ENCODE data around the gene WWTR1.

Gene WWTR1

GRCh38 chr3:149563114-149563513 lies 94.7 kb downstream of the WWTR1 start:
- H3K27ac ChIP-seq (ENCODE audit: low read depth, low read length) = no peak overlapping the region
- no peaks in the 10 kb centered on the region for H3K27me3 ChIP-seq (ENCODE audit: control insufficient read depth, insufficient read depth, low read length)
- peaks cover 11% of the 10 kb centered on the region for H3K4me1 ChIP-seq (ENCODE audit: control insufficient read depth, insufficient read depth, low read length)
- H3K4me3 ChIP-seq (ENCODE audit: low read length) = no peak overlapping the region
- no peak overlapping the region for H3K9ac ChIP-seq (ENCODE audit: low read length)
- H3K36me3 ChIP-seq (ENCODE audit: control insufficient read depth, insufficient read depth, low read length) = no peaks in the 10 kb centered on the region

- peaks cover 6% of the 10 kb centered on the region for H3K4me1 ChIP-seq (ENCODE audit: control insufficient read depth, insufficient read depth, low read length)
- no peak overlapping the region for H3K27ac ChIP-seq (ENCODE audit: low read depth, low read length)
- H3K36me3 ChIP-seq (ENCODE audit: control insufficient read depth, insufficient read depth, low read length) = no peaks in the 10 kb centered on the region
- H3K9ac ChIP-seq (ENCODE audit: low read length) = no peak overlapping the region
- H3K4me3 ChIP-seq (ENCODE audit: low read length) = no peak overlapping the region
- H3K27me3 ChIP-seq (ENCODE audit: control insufficient read depth, insufficient read depth, low read length) = peaks cover 1% of the 10 kb centered on the region
Measured at GRCh38 chr3:149560617-149561016, 97.2 kb downstream of the WWTR1 start.

DNA sequence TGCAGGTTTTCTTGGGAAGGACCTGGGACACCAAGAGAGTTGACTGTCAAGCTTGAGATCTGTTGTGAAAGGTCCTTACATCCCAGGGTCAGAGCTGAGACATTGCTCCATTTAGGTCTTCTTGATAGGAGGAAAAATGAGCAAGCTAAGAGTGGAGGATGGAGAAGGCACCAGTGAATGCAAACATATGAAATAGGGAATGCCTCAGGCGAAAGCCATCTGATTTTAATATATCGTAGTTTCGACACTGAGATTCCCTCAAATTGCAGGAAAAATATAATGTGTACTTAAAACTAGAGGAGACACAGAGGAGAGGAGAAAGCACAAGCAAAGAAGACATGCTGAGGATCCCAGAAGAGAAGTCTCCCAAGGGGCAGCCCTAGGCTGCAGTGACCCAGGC lies 97.8 kb downstream of the WWTR1 start:
- H3K4me3 ChIP-seq (ENCODE audit: low read length) = no peak overlapping the region
- H3K36me3 ChIP-seq (ENCODE audit: control insufficient read depth, insufficient read depth, low read length) = no peaks in the 10 kb centered on the region
- H3K27ac ChIP-seq (ENCODE audit: low read depth, low read length) = no peak overlapping the region
- H3K27me3 ChIP-seq (ENCODE audit: control insufficient read depth, insufficient read depth, low read length) = peaks cover 1% of the 10 kb centered on the region
- peaks cover 10% of the 10 kb centered on the region for H3K4me1 ChIP-seq (ENCODE audit: control insufficient read depth, insufficient read depth, low read length)
- no peak overlapping the region for H3K9ac ChIP-seq (ENCODE audit: low read length)

- H3K4me1 ChIP-seq (ENCODE audit: control insufficient read depth, insufficient read depth, low read length) = peaks cover 15% of the 10 kb centered on the region
- H3K27me3 ChIP-seq (ENCODE audit: control insufficient read depth, insufficient read depth, low read length) = peaks cover 1% of the 10 kb centered on the region
- no peak overlapping the region for H3K27ac ChIP-seq (ENCODE audit: low read depth, low read length)
- no peak overlapping the region for H3K9ac ChIP-seq (ENCODE audit: low read length)
- no peaks in the 10 kb centered on the region for H3K36me3 ChIP-seq (ENCODE audit: control insufficient read depth, insufficient read depth, low read length)
- no peak overlapping the region for H3K4me3 ChIP-seq (ENCODE audit: low read length)
Measured at GRCh38 chr3:149559525-149559924, 98.3 kb downstream of the WWTR1 start.

DNA sequence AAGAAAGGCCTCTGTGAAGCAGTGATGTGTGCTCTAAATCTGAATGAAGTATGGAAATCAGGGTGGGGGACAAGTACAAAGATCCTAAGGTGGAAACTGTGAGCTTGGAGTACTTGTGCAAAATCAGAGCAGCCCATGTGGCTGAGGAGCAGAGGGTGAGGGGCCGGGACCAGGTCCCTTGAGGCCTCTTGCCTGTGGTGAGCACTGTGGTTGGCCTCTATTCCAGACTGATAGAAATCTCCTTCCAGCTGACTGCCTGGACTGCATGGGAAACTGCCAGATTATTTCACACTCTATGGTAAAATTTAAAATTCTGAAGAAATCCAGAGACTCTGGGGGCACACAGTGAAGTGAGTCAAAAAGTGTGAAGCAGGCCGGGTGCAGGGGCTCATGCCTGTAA lies 101.9 kb downstream of the WWTR1 start:
- peaks cover 48% of the 10 kb centered on the region for H3K4me1 ChIP-seq (ENCODE audit: control insufficient read depth, insufficient read depth, low read length)
- no peak overlapping the region for H3K27ac ChIP-seq (ENCODE audit: low read depth, low read length)
- H3K36me3 ChIP-seq (ENCODE audit: control insufficient read depth, insufficient read depth, low read length) = no peaks in the 10 kb centered on the region
- H3K27me3 ChIP-seq (ENCODE audit: control insufficient read depth, insufficient read depth, low read length) = peaks cover 1% of the 10 kb centered on the region
- no peak overlapping the region for H3K9ac ChIP-seq (ENCODE audit: low read length)
- no peak overlapping the region for H3K4me3 ChIP-seq (ENCODE audit: low read length)

DNA sequence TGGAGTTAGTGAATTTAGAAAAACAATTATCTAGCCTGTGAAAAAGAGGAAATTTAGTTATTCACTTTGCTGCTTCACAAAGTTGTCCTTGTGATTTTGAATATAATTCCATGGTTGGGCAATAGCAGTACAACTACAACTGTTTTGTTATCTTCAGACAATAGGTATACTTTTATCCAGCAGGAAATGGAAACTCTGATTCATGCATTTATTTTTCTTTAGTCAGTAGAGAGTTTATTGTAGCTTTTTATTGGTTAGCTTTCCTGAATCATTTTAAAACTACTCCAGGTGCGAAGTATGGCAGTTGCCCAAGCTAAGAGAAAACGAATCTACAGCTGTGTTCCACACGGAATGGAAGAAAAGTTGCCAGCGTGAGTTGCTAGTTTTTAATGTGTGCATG lies 103.0 kb downstream of the WWTR1 start:
- Histone ChIP-seq H3K27ac (ENCODE audit: low read depth, low read length) (peak overlapping the region; percentile 67), H3K4me3 (ENCODE audit: low read length) (no peak overlapping the region), H3K36me3 (ENCODE audit: control insufficient read depth, insufficient read depth, low read length) (no peaks in the 10 kb centered on the region), H3K4me1 (ENCODE audit: control insufficient read depth, insufficient read depth, low read length) (peaks cover 48% of the 10 kb centered on the region), H3K27me3 (ENCODE audit: control insufficient read depth, insufficient read depth, low read length) (peaks cover 1% of the 10 kb centered on the region), H3K9ac (ENCODE audit: low read length) (no peak overlapping the region)

DNA sequence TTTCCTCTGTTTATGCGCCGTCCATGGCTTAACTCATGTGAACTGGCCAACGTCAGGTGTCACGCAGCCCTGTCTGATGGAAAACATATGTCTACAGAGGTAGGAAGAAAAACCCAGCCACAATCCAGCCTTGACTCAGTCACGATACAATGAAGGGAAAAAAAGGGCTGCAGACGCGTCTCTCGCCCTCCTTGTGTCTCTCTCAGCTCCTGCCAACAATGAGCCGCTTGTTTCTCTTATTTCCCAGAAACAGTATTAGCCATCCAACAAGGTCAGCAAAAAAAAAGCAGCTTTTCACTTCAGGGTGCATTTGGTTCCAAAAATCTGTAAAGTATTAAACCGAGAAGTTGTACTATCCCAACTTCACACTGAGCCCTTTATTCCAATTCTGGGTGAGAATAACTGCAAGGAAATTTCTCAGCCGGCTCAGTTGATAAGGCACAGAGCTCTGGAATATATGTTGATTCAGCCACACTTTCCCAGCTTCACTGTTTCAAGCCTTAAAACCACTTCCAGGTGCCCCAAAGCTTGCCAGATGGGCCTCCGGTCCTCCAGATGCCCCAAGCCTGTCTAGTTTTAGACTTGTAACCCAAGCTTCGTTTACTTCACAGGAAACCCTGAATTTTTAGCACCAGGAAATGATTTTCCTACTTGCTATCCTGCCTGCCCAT lies 103.9 kb downstream of the WWTR1 start:
- Histone ChIP-seq H3K9ac (ENCODE audit: low read length) (no peak overlapping the region), H3K27me3 (ENCODE audit: control insufficient read depth, insufficient read depth, low read length) (peaks cover 1% of the 10 kb centered on the region), H3K36me3 (ENCODE audit: control insufficient read depth, insufficient read depth, low read length) (no peaks in the 10 kb centered on the region), H3K4me1 (ENCODE audit: control insufficient read depth, insufficient read depth, low read length) (peaks cover 48% of the 10 kb centered on the region), H3K4me3 (ENCODE audit: low read length) (no peak overlapping the region), H3K27ac (ENCODE audit: low read depth, low read length) (peak overlapping the region; percentile 67)

- peaks cover 59% of the 10 kb centered on the region for H3K4me1 ChIP-seq (ENCODE audit: control insufficient read depth, insufficient read depth, low read length)
- no peaks in the 10 kb centered on the region for H3K36me3 ChIP-seq (ENCODE audit: control insufficient read depth, insufficient read depth, low read length)
- no peak overlapping the region for H3K9ac ChIP-seq (ENCODE audit: low read length)
- peak overlapping the region; percentile 67 for H3K27ac ChIP-seq (ENCODE audit: low read depth, low read length)
- peaks cover 1% of the 10 kb centered on the region for H3K27me3 ChIP-seq (ENCODE audit: control insufficient read depth, insufficient read depth, low read length)
- no peak overlapping the region for H3K4me3 ChIP-seq (ENCODE audit: low read length)
Measured at GRCh38 chr3:149552700-149553099, 105.1 kb downstream of the WWTR1 start.

DNA sequence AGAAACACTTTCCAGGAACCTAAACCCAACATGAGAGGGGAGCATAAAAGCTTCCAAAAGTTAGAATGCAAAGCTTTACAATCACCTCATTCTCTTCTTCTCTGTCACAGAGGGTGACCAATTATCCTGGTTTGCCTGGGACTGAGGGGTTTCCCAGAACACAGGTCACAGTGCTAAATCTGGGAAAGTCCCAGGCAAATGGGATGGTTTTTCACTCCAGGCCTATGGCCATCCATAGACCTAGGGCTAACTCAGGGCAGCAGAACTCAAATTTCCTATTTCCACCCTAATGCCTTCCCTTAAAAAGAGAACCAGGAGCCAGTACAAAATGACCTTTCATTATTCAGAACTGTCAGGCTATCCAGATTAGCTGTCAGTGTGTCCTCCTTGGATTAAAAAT lies 106.3 kb downstream of the WWTR1 start:
- Histone ChIP-seq H3K36me3 (ENCODE audit: control insufficient read depth, insufficient read depth, low read length) (no peaks in the 10 kb centered on the region), H3K4me1 (ENCODE audit: control insufficient read depth, insufficient read depth, low read length) (peaks cover 65% of the 10 kb centered on the region), H3K9ac (ENCODE audit: low read length) (no peak overlapping the region), H3K4me3 (ENCODE audit: low read length) (no peak overlapping the region), H3K27me3 (ENCODE audit: control insufficient read depth, insufficient read depth, low read length) (peaks cover 1% of the 10 kb centered on the region), H3K27ac (ENCODE audit: low read depth, low read length) (peak overlapping the region; percentile 36)

DNA sequence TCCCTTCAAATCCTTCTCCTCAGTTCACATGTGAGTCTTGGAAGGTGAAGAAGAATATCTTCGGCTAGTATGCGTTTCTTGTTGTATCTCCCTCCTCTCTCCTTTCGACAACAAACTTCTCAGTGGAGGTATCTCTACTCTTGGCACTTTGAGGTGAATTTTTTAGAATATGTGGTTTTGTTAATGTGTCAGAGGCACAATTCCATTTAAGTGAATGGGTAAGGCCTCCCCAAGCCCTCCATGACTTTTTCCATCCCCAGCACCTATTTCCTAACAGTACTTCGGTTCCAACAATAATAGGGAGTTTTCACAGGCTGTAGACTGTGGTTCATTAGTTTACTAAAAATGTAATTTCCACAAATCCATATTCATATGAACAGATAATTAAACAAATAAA lies 109.2 kb downstream of the WWTR1 start:
- H3K36me3 ChIP-seq (ENCODE audit: control insufficient read depth, insufficient read depth, low read length) = no peaks in the 10 kb centered on the region
- H3K4me3 ChIP-seq (ENCODE audit: low read length) = no peak overlapping the region
- peaks cover 60% of the 10 kb centered on the region for H3K4me1 ChIP-seq (ENCODE audit: control insufficient read depth, insufficient read depth, low read length)
- H3K9ac ChIP-seq (ENCODE audit: low read length) = no peak overlapping the region
- H3K27me3 ChIP-seq (ENCODE audit: control insufficient read depth, insufficient read depth, low read length) = no peaks in the 10 kb centered on the region
- H3K27ac ChIP-seq (ENCODE audit: low read depth, low read length) = peak overlapping the region; percentile 85

GRCh38 chr3:149547954-149548668 lies 109.7 kb downstream of the WWTR1 start:
- H3K4me1 ChIP-seq (ENCODE audit: control insufficient read depth, insufficient read depth, low read length) = peaks cover 55% of the 10 kb centered on the region
- no peak overlapping the region for H3K9ac ChIP-seq (ENCODE audit: low read length)
- no peaks in the 10 kb centered on the region for H3K36me3 ChIP-seq (ENCODE audit: control insufficient read depth, insufficient read depth, low read length)
- H3K27ac ChIP-seq (ENCODE audit: low read depth, low read length) = peak overlapping the region; percentile 85
- no peaks in the 10 kb centered on the region for H3K27me3 ChIP-seq (ENCODE audit: control insufficient read depth, insufficient read depth, low read length)
- H3K4me3 ChIP-seq (ENCODE audit: low read length) = no peak overlapping the region

GRCh38 chr3:149547413-149547812 lies 110.4 kb downstream of the WWTR1 start:
- Histone ChIP-seq H3K27ac (ENCODE audit: low read depth, low read length) (peak overlapping the region; percentile 85), H3K4me1 (ENCODE audit: control insufficient read depth, insufficient read depth, low read length) (peaks cover 48% of the 10 kb centered on the region), H3K27me3 (ENCODE audit: control insufficient read depth, insufficient read depth, low read length) (no peaks in the 10 kb centered on the region), H3K9ac (ENCODE audit: low read length) (no peak overlapping the region), H3K4me3 (ENCODE audit: low read length) (no peak overlapping the region), H3K36me3 (ENCODE audit: control insufficient read depth, insufficient read depth, low read length) (no peaks in the 10 kb centered on the region)

- Histone ChIP-seq H3K27ac (ENCODE audit: low read depth, low read length) (peak overlapping the region; percentile 49), H3K9ac (ENCODE audit: low read length) (no peak overlapping the region), H3K4me1 (ENCODE audit: control insufficient read depth, insufficient read depth, low read length) (peaks cover 36% of the 10 kb centered on the region), H3K36me3 (ENCODE audit: control insufficient read depth, insufficient read depth, low read length) (peaks cover 5% of the 10 kb centered on the region), H3K4me3 (ENCODE audit: low read length) (no peak overlapping the region), H3K27me3 (ENCODE audit: control insufficient read depth, insufficient read depth, low read length) (no peaks in the 10 kb centered on the region)
Measured at GRCh38 chr3:149545049-149545448, 112.8 kb downstream of the WWTR1 start.
